KG1 (cell line): Measurements from ENCODE around the gene DPP6.

Experiments
- DNase-seq: peaks from one replicate; lab custom pipeline; 2025; lab: John Stamatoyannopoulos, UW

The DPP6 gene

DNA sequence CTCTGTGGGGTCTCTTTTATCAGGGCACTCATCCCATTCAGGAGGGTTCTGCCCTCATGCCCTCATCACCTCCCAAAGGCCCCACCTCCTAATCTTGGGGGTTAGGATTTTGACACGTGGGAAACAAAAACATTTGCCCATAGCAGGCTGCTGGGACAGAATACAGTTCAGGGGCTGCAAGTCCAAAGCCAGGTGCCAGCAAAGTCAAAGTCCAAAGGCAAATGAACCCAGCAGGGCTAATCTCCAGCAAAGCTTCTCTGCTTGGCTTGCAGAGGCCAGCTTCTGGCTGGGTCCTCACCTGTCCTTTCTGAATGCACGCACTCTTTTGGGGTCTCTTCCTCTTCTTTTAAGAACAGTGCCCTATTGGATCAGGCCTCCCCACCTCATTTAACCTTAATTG lies 359.9 kb downstream of the DPP6 start:
- no peak for DNase-seq

DNA sequence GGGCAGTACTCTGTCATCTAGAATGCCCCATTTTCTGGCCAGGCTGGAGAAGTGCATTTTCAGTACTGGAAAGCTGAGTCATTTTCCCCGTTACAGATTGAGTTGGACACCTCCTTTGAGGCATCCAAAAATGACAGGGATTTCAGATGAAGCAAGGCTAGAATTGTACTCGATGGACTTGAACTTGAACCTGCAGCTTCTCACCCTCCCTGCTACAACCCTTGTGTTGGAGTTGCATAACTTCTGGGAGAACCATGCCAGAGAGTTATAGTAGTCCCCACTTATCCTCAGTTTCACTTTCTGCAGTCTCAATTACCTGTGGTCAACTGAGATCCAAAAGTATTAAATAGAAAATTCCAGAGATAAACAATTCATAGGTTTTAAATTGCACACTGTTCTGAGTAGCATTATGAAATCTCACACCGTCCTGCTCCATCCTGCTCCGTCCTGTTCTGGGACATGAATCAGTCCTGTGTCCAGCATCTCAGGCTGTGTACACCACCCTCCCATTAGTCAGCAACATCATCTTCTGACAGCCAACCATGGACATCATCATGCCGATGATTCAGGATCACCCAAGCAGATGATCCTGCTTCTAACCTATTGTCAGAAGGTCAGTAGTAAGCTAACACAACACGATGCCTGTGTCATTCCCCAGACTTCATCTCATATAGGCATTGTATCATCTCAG lies 363.7 kb downstream of the DPP6 start:
- no peak for DNase-seq

DNA sequence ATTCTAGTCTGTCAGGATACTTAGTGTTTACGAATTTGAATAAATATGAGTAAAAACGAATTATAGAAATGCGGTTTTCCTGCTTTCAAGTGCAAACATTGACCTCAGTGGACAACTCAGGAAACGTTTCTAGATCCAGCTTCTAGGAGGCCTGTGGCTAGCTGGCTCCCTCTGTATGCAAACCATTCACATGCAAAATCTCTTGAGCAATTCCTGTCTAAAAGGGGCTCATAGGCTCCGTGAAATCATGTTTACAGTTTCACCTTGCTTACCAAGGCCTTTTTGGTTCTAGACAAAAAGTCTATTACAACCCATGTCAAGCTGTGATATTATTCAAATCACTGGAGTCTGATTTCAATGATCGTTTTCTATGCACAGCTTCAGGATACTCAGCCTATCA lies 364.5 kb downstream of the DPP6 start:
- no peak for DNase-seq

DNA sequence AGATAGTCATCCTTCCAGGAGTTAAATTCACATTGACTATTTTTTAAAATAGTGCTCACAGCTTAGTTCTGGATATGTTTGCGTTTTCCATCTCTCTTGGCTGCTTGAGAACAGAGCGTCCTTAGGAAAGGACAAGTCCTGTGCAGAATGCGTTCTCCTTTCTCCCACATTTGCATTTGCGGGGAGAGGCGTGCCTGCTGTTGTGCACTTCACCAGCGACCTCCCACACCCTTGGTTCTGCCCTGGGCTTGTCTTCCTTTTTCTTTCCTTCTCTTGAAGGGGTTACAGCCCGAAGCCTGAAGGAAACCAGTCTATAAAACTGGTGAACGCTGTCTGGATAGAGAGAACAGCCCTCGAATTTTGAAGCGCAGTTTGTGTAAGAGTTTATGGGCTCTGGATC lies 367.1 kb downstream of the DPP6 start:
- DNase-seq, result no peak

DNA sequence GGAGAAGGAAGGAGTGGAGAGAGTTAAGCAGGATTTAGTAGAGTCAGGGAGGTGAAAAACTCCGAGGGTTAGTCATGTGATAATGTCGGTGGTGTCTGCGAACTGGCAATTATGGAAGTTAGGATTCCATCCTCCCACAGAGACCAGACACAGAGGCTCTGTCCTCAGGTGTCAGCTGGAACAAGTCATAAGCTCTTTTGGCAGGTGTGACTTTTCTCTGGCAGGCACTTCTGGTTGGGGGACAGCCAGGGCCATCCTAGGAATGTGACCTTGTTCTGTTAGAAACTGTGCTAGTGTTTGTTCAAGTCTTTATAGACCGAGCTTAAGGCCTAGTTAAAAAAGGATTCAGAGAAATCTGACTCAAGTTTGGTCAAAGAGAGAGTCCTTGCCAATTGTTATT lies 371.0 kb downstream of the DPP6 start:
- no peak for DNase-seq

DNA sequence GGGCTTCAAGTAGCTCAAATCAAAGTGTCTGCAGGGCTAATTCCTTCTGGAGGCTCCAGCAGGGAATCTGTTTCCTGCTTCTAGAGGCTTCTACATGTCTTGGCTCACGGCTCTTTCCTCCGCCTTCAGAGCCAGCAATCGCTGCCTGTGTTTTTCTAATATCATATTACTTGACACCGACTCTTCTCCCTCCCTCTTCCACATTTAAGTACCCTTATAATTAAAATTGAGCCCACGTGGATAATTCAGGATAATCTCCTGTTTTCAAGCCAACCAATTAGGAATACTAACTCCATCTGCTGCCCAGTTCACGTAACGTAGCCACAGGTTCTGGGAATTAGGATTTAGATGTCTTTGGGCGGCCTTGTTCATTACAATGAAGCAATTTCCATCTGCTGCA lies 372.2 kb downstream of the DPP6 start:
- DNase-seq, result no peak

DNA sequence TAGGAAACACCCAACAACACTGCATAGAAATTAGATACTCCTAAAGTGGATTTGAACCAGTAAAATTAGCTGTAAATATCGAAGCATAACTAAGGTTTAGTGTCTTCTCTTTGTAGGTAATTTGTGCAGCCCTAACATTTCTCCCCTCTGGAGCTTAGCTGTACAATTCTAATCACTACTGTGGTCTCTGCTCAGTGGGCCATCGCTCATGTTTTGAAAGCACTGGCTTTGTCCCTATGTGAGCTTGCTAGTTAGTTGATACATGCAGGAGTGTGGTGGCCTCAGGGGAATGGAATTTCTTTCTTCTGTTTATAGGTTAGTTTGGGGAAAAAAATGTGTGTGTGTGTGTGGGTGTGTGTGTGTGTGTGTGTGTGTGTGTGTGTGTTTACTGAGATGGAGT lies 373.1 kb downstream of the DPP6 start:
- no peak for DNase-seq

DNA sequence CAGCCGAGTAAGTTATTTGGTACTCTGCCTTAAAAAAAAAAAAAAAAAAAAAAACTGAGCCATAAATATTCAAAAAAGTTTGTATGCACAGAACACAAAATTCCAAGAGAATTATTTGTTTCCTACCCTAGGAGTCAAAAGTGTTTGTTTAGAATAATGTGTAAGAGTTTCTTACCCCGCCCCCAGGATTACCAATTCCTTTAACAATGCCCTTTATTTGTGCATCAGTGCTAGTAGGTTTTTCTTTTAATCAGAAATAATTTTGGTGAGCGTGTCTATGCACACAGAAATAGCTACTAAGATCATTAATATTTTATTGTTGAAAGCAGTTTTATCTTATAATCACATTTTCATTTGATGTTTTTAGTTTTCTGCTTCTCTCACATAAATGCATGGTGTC lies 374.6 kb downstream of the DPP6 start:
- DNase-seq, result no peak

DNA sequence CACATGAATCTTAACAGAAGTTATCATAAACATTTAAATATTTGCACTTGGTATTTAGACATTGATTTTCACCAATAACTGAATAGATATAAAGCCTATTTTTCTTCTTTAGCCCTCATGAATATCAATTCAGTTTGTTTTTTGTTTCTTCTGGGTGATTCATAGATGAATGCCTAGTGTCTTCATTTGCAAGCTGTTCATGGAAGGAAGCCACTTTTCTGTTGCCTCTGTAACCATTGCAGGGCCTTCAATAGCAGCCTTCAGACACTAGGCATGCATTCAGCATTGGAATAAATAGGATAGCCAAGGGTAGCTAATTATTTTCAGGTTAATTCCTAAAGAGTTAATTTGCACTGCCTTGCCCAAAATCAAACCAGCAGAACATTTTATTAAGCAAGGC lies 375.3 kb downstream of the DPP6 start:
- no peak for DNase-seq

DNA sequence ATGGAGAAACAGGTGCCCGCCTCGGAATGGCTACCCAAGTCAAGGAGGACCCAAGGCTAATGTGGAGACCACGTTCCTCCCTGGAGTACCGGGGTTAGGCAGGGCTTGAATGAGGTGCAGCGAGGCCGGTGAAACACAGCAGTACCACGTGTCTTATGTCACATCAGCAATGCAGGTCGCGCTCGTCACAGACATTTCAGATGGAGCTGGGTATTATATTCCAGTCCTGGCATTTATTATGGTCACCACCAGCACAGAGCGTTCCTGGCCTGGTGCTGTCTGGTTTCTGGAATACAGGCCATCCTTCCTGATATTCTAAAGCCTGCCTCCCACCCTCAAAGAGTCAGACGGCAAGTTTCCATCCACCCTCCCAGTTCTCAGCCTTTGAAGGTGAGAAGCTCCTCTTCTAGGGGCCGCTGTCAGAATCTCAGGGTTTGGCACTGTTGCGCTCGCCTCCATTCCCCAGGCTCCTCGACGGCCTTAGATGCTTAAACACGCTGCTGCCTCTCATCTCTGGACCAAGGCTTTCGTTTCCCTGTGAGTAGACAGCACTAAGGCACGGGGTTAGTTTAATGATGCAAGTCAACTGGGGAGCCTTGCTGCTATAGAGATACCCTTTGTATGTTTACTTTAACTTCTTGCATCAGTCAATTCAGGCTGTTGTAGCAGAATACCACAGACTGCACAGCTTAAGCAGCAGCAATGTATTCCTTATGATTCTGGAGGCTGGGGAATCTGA lies 377.6 kb downstream of the DPP6 start:
- DNase-seq, result no peak

DNA sequence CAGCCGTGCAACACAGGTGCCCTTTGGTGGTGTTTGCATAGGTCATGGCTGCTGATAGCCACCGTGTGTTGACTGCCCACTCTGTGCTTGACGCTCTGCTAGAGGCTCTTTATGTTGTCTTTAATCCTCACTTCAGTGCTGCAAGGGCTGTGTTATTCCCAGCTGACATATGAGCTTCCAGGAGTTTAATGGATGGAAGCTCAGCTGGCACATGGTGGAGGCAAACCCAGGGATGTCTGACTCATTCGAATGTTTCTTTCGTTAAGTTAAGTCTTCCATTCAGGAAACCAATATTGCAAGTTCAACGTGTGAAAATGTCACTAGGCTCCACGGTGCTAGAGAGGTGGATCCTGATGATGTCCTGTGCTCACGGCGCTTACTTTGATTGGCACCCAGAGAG lies 378.4 kb downstream of the DPP6 start:
- no peak for DNase-seq

DNA sequence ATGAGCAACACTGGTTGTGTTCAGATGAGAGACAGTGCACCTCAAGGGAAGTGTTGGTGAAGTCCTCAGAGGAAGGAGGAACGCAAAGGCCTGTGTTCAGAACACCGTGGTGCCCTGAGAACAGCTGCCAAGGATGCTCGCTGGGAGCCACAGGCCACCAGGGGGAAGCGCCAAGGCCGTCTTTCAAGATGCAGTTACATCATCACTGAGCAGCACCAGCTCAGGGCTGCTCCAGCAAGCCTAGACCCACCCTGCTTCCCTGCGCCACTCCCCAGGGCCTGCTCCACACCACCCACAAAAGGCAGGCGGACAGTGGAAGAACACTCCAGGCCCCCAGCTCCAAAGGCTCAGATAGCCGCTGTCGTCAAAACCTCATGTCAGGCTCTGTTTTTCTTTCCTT lies 378.8 kb downstream of the DPP6 start:
- DNase-seq, result no peak

DNA sequence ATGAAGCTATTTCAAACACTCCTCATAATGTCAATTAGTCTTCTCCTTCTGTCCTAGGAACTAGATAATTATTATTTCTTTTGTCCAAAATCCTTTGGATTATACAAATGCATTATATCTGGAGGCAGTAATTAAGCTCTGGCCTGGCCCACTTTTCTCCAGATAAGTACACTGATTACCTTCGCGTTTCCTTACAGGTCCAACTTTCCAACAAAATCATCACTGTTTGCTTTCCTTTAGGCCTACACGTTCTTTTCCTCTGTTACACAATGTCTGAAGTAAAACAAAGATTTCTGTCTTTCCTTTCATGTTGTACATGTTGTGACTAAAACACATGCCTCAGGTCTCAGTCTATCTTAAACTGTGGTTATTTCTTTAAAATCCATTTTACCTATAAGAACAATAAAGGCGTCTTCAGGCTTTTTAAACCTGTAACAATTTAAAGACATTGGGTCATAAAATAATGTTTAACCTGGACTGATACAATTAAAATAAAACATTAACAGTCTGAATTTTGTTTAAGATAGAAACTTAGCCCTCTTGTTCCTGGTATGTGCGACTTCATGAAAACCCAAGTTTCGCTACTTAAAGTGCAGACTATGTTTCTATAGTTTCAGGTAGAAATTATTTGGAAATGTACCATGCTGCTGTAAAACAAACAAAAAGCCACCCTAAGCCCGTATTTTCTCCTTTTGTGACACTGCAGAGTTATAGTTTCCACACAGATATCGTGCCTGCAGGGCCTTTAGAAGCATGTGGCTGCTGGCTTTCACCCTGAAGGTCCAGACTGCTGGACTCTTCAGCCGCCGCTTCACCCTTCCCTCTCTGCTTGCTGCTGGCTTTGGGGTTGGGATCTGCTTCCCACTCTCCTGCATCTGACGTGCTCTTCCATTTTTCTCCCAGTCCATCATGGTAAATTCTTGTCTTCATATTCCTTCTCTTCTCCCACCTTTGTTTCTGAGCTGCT lies 381.7 kb downstream of the DPP6 start:
- DNase-seq, result no peak

DNA sequence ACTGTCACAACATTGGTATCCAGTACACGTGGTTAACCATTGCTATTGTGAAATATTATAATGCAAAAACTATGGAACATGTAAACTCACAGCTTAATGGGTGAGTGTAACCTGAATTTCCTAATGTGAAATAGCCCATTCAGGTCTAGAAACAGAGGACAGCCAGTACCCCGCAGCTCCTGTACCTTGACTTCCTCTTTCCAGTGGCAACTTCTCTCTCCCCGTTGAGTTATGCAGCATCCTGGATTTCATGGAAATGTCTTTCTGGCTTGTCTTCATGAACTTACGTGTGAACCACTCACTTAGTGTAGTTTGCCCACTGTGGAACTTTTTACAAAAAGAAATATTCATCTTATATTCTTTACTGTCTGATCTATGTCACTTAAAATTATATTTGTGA lies 384.4 kb downstream of the DPP6 start:
- no peak for DNase-seq

DNA sequence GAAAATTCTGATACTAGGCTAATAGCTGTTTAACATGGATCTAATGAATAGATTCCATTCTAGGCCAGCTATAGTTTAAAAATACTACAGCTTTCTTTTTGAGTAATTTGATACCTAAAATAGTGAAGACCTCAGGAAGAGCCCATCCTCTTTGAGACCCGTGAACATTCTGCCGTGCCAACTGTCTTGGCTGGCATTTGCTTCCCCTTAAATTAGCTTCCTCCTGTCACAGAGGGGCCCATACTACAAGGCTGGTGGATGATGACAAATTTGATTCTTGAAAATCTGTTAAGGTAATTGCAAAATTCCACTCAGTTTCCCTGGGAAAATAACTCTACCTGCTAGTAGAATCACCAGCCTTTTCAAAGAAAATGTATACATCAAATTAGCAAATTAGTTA lies 385.0 kb downstream of the DPP6 start:
- DNase-seq, result no peak

DNA sequence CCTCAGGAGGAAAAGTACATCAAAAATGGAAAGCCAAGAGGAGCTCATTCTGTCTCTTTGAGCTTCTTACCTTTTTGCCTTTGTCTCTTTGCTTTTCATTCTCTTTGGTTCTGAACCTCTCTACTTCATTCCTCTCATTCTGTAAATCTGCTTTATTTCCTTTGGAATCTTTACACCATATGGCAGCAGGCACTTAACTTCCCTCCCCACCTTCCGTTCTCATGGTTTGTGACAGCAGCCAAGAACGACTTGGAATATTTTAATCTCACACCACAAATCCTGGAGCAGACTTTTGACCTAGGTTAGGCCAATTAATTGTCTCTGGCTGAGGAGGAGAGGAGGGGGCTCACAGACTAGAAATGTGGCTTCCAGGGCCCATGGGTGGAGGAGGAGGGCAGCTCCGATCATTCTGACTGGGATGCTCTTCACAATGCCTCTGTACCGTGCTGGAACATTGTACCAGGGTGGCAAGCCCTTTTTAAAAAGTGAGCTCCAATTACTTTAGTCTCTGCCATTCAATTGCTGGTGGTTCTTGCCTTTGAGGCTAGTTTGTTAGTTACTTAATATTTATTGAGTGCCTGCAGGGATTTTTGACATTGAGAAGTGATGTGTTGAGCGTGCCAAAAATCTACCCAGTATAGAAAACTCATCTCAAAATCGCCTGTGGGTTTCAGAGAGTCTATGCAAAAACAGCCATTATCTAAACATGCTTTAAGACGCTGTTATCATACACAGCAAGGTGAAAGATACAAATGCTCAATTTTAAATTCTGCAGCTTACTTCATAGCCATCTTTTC lies 386.6 kb downstream of the DPP6 start:
- DNase-seq, result no peak

DNA sequence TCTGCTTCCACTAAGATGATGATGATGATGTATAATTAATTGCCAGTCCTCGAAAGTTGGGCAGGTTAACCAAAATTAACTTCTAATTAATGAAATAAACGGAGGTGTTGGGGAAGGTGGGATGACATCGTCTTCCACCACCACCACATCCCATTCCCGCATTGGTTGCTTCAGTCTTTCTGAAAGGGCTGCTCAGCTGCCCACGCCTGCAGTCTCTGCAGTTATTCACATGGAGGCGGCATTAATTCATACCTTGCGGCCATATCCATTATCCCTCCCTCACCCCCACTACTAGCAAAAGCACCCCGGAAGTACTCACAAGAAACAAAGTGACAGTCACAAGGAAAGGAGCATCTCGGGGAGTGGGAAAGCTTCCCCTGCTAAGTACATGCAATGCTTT lies 387.9 kb downstream of the DPP6 start:
- DNase-seq, result no peak

DNA sequence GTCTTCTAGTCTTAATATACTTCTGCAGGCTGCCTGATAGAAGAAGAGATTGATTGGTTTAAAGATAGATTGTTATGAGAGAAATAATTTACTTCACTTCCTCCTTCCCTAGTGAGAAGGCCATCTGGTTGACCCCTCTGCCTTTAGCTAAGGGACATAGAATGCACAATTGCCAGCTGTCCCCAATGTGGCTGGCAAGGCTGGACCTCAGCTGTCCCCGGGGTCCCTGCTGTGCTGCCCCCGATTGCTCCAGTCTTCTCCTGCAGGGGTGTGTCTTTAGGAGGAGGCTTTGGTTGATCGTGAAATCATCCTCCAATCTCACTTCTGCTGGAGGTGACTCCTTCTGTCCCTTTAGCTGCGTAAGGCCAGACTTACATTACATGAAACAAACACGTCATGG lies 388.5 kb downstream of the DPP6 start:
- no peak for DNase-seq

DNA sequence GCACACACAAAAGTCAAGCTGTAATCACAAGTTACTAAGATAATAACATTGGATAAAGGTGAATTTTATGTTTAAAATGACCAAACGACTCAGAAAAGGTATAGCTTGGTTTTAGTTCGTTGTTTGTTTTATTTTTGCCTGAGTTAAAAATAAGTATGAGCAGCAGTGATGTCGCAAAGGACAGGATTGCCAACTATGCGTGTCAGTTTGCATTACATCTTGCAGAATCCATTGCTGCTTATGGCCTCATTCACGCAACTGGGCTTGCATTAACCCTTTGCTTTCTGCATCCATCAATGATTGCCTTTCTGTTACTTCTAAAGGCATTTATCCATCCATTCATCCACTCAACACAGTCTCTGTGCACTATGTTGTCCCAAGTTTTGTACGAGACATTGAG lies 389.6 kb downstream of the DPP6 start:
- no peak for DNase-seq

DNA sequence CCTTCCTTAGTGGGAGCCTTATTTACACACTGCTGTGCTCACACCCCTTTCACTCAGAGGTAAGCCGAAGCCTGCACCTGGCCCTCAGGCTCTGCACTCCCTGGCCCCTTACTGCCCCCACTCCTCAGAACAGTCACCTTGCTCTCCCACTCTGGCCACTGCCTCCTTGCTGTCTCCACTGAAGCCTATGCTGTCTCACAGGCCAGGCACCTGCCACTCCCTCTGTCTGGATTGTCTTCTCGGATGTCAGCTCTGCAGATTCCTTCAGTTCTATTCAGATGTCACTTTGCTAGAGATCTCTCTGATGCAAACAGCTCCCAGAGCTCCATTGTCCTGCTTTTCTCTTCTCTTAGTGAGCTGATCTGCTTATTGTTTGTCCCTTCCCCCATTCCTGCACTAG lies 390.7 kb downstream of the DPP6 start:
- no peak for DNase-seq

DNA sequence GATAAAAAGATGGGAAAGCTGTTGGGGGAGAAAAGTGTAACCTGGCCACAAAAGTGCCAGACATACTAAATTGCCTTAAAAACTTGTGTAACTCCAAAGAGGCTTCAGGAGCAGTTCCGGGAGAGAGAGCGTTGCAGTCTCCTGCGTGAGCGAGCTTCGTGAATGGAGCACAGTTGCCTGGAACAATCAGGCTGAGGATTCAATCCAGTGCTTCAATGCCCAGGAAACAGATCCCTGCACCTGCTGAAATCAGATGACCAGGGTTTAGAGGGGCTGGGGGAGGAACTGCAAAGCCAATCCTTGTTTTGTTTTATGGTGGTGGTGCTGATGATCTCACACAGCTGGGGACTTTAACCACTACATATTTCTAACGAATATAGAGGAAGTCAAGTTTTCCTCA lies 398.3 kb downstream of the DPP6 start:
- DNase-seq, result no peak
